Urinary bladder (tissue), 4 donors: ENCODE data around the gene C1QTNF8. TPM values are rescaled to one million over a fixed set of nuclear protein-coding genes. Genes with fewer than 3 reads are reported as not detected.

ENCODE experiments used
- DNase-seq: peaks from one replicate; pipeline ENCODE4 v3.0.0-alpha.2; 2015; ENCODE audit errors: extremely low spot score
- H3K27ac ChIP-seq: one replicate; pipeline ENCODE4 v1.5.1; 2013; ENCODE audit warnings: low read depth, mild to moderate bottlenecking, moderate library complexity
- H3K36me3 ChIP-seq: one replicate; pipeline ENCODE4 v1.6.1; 2013; ENCODE audit warnings: mild to moderate bottlenecking, moderate library complexity; ENCODE audit not compliant: insufficient read depth
- H3K4me1 ChIP-seq: one replicate; pipeline ENCODE4 v1.6.1; 2013; ENCODE audit warnings: mild to moderate bottlenecking, moderate library complexity; ENCODE audit not compliant: insufficient read depth
- H3K4me3 ChIP-seq: one replicate; pipeline ENCODE4 v1.5.1; 2013; ENCODE audit warnings: low read depth, low read length
- WGBS: extraction: QIAGEN DNeasy Blood & Tissue Kit; methylation state at CpG from one replicate; pipeline ENCODE4 v1.1.7; 2013; 5-methylcytosine and 5-hydroxymethylcytosine counted together
- polyA plus RNA-seq: library from polyadenylated mRNA; stranded (reverse); fragments of 200-250 nt; gene quantifications from one replicate; pipeline ENCODE4 v1.2.3, GENCODE V29; 2013
- total RNA-seq: library from RNA; depleted of rRNA; stranded (reverse); fragments of >200 nt; gene quantifications from one replicate; pipeline ENCODE4 v1.2.3, GENCODE V29; 2014
- donor health status: healthy with polysubstance abuse.
- donor health status: healthy.

Gene C1QTNF8
- total and polyA plus RNA-seq, 2 donors = not detected

GRCh38 chr16:1112506-1113184 lies 16.6 kb upstream of the C1QTNF8 start:
- no peak overlapping the region for H3K27ac ChIP-seq
- H3K36me3 ChIP-seq = no peaks in the 10 kb centered on the region
- H3K4me1 ChIP-seq = no peaks in the 10 kb centered on the region
- no peak overlapping the region for H3K4me3 ChIP-seq
- DNase-seq = no peak
- 71% methylated on average over 26 of the region's 26 CpGs for WGBS

- 37% methylated on average over 19 of the region's 19 CpGs for WGBS
- H3K27ac ChIP-seq = no peak overlapping the region
Measured at GRCh38 chr16:1109648-1110047, 13.6 kb upstream of the C1QTNF8 start.

GRCh38 chr16:1108299-1109252 lies 12.5 kb upstream of the C1QTNF8 start:
- Histone ChIP-seq H3K27ac (no peak overlapping the region), H3K4me3 (no peak overlapping the region), H3K36me3 (no peaks in the 10 kb centered on the region), H3K4me1 (no peaks in the 10 kb centered on the region)
- 34% methylated on average over 42 of the region's 42 CpGs for WGBS
- no peak for DNase-seq

More at GRCh38 chr16:1109648-1110047, 13.6 kb upstream of the C1QTNF8 start:
- DNase-seq = no peak
- H3K4me1 ChIP-seq = no peaks in the 10 kb centered on the region
- H3K36me3 ChIP-seq = no peaks in the 10 kb centered on the region
- no peak overlapping the region for H3K4me3 ChIP-seq

- no peak for DNase-seq
- WGBS = 82% methylated on average over 12 of the region's 12 CpGs
- Histone ChIP-seq H3K27ac (no peak overlapping the region), H3K36me3 (no peaks in the 10 kb centered on the region), H3K4me1 (no peaks in the 10 kb centered on the region), H3K4me3 (no peak overlapping the region)
Measured at GRCh38 chr16:1107731-1108130, 11.7 kb upstream of the C1QTNF8 start.

- WGBS = 77% methylated on average over 22 of the region's 22 CpGs
Measured at GRCh38 chr16:1107141-1107540, 11.1 kb upstream of the C1QTNF8 start.

GRCh38 chr16:1106659-1107058 lies 10.6 kb upstream of the C1QTNF8 start:
- no peaks in the 10 kb centered on the region for H3K4me1 ChIP-seq
- H3K4me3 ChIP-seq = no peak overlapping the region
- H3K27ac ChIP-seq = no peak overlapping the region
- 78% methylated on average over 16 of the region's 16 CpGs for WGBS
- DNase-seq = no peak
- no peaks in the 10 kb centered on the region for H3K36me3 ChIP-seq

More at GRCh38 chr16:1107141-1107540, 11.1 kb upstream of the C1QTNF8 start:
- no peak for DNase-seq
- H3K36me3 ChIP-seq = no peaks in the 10 kb centered on the region
- no peak overlapping the region for H3K4me3 ChIP-seq
- H3K4me1 ChIP-seq = no peaks in the 10 kb centered on the region
- no peak overlapping the region for H3K27ac ChIP-seq

- 29% methylated on average over 26 of the region's 26 CpGs for WGBS
- no peak overlapping the region for H3K4me3 ChIP-seq
- no peak for DNase-seq
- no peaks in the 10 kb centered on the region for H3K4me1 ChIP-seq
- H3K27ac ChIP-seq = no peak overlapping the region
- H3K36me3 ChIP-seq = no peaks in the 10 kb centered on the region
Measured at GRCh38 chr16:1105888-1106620, 10.0 kb upstream of the C1QTNF8 start.

GRCh38 chr16:1103636-1103980 lies 7.6 kb upstream of the C1QTNF8 start:
- no peaks in the 10 kb centered on the region for H3K4me1 ChIP-seq
- H3K4me3 ChIP-seq = no peak overlapping the region
- no peaks in the 10 kb centered on the region for H3K36me3 ChIP-seq
- 42% methylated on average over 11 of the region's 11 CpGs for WGBS
- H3K27ac ChIP-seq = no peak overlapping the region
- DNase-seq = no peak

GRCh38 chr16:1102921-1103635 lies 7.0 kb upstream of the C1QTNF8 start:
- H3K36me3 ChIP-seq = no peaks in the 10 kb centered on the region
- H3K27ac ChIP-seq = no peak overlapping the region
- no peak for DNase-seq
- WGBS = 8% methylated on average over 61 of the region's 61 CpGs
- peak overlapping the region; percentile 0 for H3K4me3 ChIP-seq
- no peaks in the 10 kb centered on the region for H3K4me1 ChIP-seq

- H3K4me3 ChIP-seq = no peak overlapping the region
- H3K27ac ChIP-seq = no peak overlapping the region
- H3K4me1 ChIP-seq = no peaks in the 10 kb centered on the region
- H3K36me3 ChIP-seq = no peaks in the 10 kb centered on the region
- DNase-seq = no peak
- 50% methylated on average over 25 of the region's 26 CpGs for WGBS
Measured at GRCh38 chr16:1102333-1102700, 6.3 kb upstream of the C1QTNF8 start.

- no peaks in the 10 kb centered on the region for H3K4me1 ChIP-seq
- no peaks in the 10 kb centered on the region for H3K36me3 ChIP-seq
- H3K27ac ChIP-seq = no peak overlapping the region
- 67% methylated on average over 25 of the region's 25 CpGs for WGBS
- DNase-seq = no peak
- H3K4me3 ChIP-seq = no peak overlapping the region
Measured at GRCh38 chr16:1101573-1102332, 5.7 kb upstream of the C1QTNF8 start.

- no peak for DNase-seq
- Histone ChIP-seq H3K27ac (no peak overlapping the region), H3K4me3 (no peak overlapping the region), H3K4me1 (no peaks in the 10 kb centered on the region), H3K36me3 (no peaks in the 10 kb centered on the region)
- 53% methylated on average over 25 of the region's 25 CpGs for WGBS
Measured at GRCh38 chr16:1101133-1101532, 5.1 kb upstream of the C1QTNF8 start.
